ENCODE results near the gene PSMD14.

DNA sequence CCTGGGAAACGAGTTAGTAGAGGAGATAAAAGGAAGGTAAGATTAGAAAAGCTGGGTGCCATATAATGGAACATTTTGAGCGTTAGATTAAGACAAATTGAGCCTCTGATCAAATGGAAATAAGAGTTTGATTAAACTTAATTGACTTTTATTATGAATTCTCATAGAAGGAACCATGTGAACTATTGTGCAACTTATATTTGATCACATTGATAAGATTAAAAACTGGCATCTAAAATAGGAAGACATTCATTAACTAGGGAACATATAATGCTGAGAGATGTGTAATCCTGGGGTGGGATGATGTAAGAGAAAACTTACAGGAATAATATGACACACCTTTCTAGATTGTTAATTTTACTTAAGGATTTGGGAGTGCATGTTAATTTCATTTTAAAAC is 130.4 kb downstream of the PSMD14 start:
- TF ChIP-seq SUZ12 (IDR thresholded peaks at IDR 0.05; ENCODE audit: extremely low read depth, insufficient read depth, insufficient read length) (no peak), ZNF274 (IDR thresholded peaks at IDR 0.05; ENCODE audit: low read depth, low read length) (no peak), YY1 (IDR thresholded peaks at IDR 0.05; ENCODE audit: insufficient read depth, insufficient read length) (no peak)

All from NT2/D1 (cell line).